ENCODE data around the gene SEC22C.

DNA sequence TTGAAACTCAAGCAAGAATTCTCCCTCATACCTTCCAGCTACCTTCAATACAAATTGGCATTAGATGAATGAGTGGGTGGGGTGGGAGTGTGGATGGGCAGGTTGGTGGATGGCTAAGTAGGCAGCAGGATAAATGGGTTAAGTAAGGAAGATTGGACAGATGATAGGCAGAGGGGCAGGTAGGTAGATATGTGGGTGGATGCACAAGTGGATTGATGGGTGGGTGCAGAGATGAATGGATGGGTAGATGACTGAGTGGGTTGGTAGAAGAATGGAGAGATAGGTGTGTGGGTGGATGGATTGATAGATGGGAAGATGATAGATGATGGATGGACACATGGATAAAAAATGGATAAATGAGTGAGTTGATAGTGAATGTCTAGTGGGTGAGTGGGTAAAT is 51.7 kb downstream of the SEC22C start:
- TF ChIP-seq, protein P1, sequence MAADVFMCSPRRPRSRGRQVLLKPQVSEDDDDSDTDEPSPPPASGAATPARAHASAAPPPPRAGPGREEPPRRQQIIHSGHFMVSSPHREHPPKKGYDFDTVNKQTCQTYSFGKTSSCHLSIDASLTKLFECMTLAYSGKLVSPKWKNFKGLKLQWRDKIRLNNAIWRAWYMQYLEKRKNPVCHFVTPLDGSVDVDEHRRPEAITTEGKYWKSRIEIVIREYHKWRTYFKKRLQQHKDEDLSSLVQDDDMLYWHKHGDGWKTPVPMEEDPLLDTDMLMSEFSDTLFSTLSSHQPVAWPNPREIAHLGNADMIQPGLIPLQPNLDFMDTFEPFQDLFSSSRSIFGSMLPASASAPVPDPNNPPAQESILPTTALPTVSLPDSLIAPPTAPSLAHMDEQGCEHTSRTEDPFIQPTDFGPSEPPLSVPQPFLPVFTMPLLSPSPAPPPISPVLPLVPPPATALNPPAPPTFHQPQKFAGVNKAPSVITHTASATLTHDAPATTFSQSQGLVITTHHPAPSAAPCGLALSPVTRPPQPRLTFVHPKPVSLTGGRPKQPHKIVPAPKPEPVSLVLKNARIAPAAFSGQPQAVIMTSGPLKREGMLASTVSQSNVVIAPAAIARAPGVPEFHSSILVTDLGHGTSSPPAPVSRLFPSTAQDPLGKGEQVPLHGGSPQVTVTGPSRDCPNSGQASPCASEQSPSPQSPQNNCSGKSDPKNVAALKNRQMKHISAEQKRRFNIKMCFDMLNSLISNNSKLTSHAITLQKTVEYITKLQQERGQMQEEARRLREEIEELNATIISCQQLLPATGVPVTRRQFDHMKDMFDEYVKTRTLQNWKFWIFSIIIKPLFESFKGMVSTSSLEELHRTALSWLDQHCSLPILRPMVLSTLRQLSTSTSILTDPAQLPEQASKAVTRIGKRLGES (CRISPR knock-in tag; IDR thresholded peaks at IDR 0.05; ENCODE audit: borderline replicate concordance): no peak
- no peak for TF ChIP-seq ZNF317 (CRISPR knock-in tag; IDR thresholded peaks at IDR 0.05)
- TF ChIP-seq U2AF2 (IDR thresholded peaks at IDR 0.05; ENCODE audit: low read depth, low read length): no peak
- TF ChIP-seq TBP (CRISPR knock-in tag; IDR thresholded peaks at IDR 0.05): no peak

Measured in HepG2 (cell line).